GM06990 (cell line): ENCODE measurements around the gene RHBDF1.

Experiments used
- DNase-seq: peaks from one replicate; pipeline ENCODE4 v3.0.0-alpha.2; 2011; ENCODE audit not compliant: insufficient read length; ENCODE audit errors: extremely low read depth
- H3K27me3 ChIP-seq: replicated peaks from 2 replicates; pipeline ENCODE4 v1.6.0; 2011; ENCODE audit warnings: low read length; ENCODE audit not compliant: control insufficient read depth, insufficient read depth
- H3K36me3 ChIP-seq: 2 replicates; pipeline ENCODE4 v1.5.1; 2011; ENCODE audit warnings: low read length; ENCODE audit not compliant: control insufficient read depth, insufficient read depth
- H3K4me3 ChIP-seq: replicated peaks from 2 replicates; pipeline ENCODE4 v1.5.1; 2011; ENCODE audit warnings: low read depth, mild to moderate bottlenecking, control low read depth, low read length
- CTCF ChIP-seq: IDR thresholded peaks from 2 replicates; pipeline ENCODE4 v1.5.1; 2011; ENCODE audit warnings: low read length, control low read depth, mild to moderate bottlenecking, inconsistent platforms; ENCODE audit not compliant: insufficient read depth, poor library complexity, severe bottlenecking

RHBDF1 gene

GRCh38 chr16:78444-79150 is 6.2 kb upstream of the RHBDF1 start:
- Histone ChIP-seq H3K27me3 (no peaks in the 10 kb centered on the region), H3K36me3 (peaks cover 18% of the 10 kb centered on the region), H3K4me3 (peak overlapping the region; percentile 92)
- TF ChIP-seq CTCF, result no peak
- DNase-seq, result peak; percentile 48

- no peak for TF ChIP-seq CTCF
- DNase-seq, result peak; percentile 87
- Histone ChIP-seq H3K36me3 (peaks cover 17% of the 10 kb centered on the region), H3K4me3 (peak within 1 kb of the TSS; percentile 92), H3K27me3 (peaks cover under 1% of the 10 kb centered on the region; the same call in 1 of the 2 replicates)
Observed at GRCh38 chr16:77807-78443, 5.5 kb upstream of the RHBDF1 start, which contains the start of gene MPG. Gene MPG (plus strand): TSS chr16:78225. CDS start chr16:78310, 85 bp downstream.

- TF ChIP-seq CTCF, result no peak
- H3K4me3 ChIP-seq, result peak overlapping the region; percentile 92
- H3K27me3 ChIP-seq, result peaks cover 3% of the 10 kb centered on the region; the same call in 1 of the 2 replicates
- peak; percentile 73 for DNase-seq
- H3K36me3 ChIP-seq, result peaks cover 12% of the 10 kb centered on the region
Observed at GRCh38 chr16:77273-77806, 4.9 kb upstream of the RHBDF1 start.

- TF ChIP-seq CTCF, result no peak
- H3K36me3 ChIP-seq, result peaks cover 12% of the 10 kb centered on the region
- H3K4me3 ChIP-seq, result peak overlapping the region; percentile 92
- DNase-seq, result no peak
- peaks cover 3% of the 10 kb centered on the region; the same call in 1 of the 2 replicates for H3K27me3 ChIP-seq
Observed at GRCh38 chr16:76535-77272, 4.3 kb upstream of the RHBDF1 start.

GRCh38 chr16:75580-76501 is 3.4 kb upstream of the RHBDF1 start:
- TF ChIP-seq CTCF, result no peak
- no peak for DNase-seq
- H3K27me3 ChIP-seq, result peaks cover 3% of the 10 kb centered on the region
- peaks cover 11% of the 10 kb centered on the region for H3K36me3 ChIP-seq
- no peak overlapping the region for H3K4me3 ChIP-seq
